GM21423 (cell line): ENCODE data around the gene MAPK4.
"Not testable (repeated sequence)": the region's sequence is repeated elsewhere in the genome, so short reads cannot be mapped to it uniquely, and the experiment has no call there.

Experiments
- ATAC-seq: cut with Tn5 transposase; IDR thresholded peaks from one replicate; pipeline ENCODE4 v1.9.1; 2021; ENCODE audit warnings: mild to moderate bottlenecking, moderate library complexity; ENCODE audit not compliant: unreplicated experiment

The MAPK4 gene

DNA sequence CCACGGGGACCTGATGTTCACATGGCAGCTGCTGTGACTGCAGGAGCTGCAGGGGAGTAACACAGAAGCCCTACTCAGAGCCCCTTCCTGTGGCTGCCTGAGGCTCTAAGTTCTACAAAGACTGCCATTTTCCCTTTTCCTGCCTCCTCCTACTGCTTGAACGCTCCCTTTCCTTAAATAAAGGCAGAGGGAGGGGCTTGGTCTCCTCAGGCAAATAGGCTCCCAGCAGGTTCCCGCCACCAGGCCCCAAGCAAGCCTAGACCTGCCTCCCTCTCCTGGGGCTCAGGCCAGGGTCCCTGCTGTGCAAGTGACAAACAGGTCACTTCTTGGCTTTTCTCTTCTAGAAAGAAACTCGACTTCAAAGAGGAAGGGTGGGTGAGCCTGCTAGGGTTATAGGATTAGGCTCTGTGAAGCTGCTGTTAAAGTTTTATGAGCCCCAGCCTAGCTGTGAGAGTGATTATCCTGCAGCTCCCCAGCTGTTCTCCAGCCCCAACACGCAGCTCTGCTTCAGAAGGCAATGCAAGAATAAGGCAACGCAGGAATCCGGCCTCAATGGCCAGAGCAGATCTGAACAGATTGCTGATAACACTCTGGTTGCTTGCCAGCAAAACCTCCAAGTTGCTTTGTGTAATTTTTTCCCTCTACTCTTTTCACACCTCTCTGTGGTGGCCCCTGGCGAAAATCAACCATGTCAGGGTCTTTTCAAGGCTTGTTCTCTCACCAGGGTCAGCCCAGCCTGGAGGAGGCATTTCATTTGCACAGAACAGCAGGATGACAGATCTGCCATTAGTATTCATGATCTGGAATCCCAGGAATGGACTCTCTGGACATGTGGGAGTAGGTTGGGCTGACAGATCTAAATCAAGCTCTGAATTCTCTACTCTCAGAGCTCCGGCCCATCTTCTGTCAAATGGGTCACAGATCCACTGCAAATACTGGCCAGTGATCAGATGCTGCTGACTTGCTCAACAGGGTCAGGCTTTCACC lies 188.6 kb downstream of the MAPK4 start:
- no peak for ATAC-seq

DNA sequence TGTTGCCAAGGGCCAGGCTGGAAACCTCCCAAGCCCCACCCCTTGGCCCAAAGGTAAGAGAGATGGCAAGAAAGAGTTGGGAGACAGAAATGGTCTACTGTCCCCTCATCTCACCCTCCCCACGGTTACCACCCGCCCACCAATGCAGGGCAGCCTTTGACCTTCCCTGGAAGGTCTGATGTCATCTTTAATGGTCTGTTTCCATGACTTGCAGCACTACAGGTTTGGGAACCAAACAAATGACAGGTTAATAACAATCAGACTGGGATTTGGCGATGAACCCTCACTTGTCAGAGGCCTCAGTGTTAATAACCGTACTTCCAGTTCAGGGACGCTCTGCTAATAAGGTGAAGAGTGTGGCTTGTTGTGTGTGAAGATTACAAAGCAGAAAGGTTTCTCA lies 189.5 kb downstream of the MAPK4 start:
- ATAC-seq, result no peak

DNA sequence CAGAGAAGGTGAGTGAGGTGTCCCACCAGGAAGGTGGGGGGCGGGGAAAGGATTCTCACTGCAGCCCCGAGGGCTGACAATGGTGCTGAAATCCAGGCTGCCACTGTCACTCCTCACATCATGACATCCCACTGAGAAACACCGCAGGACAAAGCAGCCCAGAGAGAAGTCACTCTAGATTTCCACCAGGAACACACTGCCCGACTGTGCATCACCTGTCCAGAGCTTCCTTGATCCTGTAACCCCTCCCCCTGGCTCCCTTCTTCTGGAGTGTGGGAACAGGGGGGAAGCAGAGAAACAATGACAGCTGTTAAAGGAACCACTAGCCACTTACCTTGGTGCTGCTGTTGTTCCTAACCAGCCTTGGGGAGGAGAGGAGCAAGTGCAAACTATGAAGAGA lies 190.1 kb downstream of the MAPK4 start:
- no peak for ATAC-seq

DNA sequence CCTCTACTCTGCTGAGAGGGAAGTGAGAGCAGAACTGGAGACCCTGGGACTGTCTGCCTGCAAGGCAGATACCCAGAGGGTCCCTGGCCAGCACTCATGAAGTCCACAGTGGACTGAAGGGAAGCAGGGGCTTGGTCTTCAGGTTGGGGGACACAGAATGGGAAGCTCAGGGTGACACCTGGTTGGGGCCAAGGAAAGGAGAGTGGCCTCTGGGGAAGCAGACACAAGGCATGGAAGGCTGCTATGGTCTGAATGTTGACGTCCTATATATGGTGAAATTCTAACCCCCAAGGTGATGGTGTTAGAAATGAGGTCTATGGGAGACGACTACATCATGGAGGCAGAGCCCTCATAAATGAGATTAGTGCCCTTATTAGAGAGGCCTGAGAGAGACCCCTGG lies 190.7 kb downstream of the MAPK4 start:
- no peak for ATAC-seq

DNA sequence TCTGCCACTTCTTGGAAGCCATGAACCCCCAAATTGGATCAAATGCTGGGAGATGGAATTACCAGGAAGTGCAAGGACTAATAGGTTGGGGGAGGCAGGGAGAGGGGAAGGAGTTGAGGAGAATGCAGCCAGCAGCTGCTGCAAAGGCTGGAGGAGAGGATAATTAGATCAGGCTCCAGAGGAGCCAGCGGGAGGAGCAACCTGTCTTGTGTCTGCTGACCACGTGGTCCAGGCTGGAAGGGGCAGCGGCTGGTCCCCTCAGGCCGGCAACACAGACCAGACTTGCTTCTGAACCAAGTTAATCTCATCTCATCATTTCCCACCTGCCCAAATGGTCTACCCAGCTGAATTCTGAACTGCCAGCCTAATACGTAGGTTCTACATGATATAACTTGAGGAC lies 191.6 kb downstream of the MAPK4 start:
- no peak for ATAC-seq

DNA sequence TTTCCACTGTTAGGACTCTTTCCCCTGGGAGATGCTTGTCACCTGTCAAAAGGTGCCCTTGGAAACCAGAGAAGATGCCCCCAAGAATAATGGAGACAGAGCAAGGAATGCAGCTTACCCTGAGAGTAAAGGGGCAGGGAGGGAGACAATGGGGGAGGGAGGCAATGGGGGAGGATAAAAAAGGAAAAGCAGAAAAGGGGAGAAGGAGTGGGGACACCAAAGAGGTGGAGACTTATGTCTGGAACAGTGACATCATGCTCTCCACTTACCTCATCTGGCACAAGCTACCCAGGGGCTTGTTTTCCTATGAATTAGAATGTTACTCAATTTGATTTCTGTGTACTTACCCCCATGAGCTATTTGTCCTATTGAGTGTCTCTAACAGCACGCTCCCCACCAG lies 192.1 kb downstream of the MAPK4 start:
- no peak for ATAC-seq

DNA sequence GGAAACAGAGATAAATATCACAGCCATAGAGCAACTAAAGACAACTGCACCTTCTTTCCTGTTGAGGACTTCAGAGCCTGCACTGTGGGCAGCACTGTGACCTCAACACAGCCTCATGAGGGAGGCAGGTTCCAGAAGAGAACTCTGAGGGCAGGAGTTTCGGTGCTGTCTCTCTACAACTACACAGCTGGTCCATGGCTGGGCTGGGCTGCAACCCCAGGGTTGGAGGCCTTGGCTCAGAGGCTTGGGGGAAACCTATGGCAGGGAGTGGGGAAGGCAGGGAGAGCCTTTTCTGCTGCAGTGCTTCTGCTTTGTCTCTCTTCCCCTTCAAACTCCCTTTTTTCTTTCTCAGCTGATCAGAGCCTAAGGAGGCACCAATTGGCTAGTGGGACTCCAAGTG lies 193.4 kb downstream of the MAPK4 start:
- ATAC-seq, result no peak

DNA sequence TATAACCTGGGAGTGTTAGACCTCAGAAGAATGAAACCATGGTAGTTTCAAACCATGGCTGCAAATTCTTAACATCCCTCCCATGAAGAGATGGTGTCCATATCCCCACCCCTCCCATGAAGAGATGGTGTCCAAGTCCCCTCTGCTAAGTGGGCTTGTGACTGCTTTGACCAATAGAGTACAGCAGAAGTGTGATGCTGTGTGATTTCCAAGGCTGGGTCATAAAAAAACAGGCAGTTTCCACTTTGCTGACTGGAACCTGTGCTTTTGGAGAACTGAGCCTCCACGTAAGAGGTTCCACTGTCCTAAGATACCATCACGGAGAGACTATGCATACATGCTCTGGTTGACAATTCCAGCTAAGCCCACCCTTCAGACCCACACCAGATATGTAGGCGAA lies 194.4 kb downstream of the MAPK4 start:
- ATAC-seq, result no peak

DNA sequence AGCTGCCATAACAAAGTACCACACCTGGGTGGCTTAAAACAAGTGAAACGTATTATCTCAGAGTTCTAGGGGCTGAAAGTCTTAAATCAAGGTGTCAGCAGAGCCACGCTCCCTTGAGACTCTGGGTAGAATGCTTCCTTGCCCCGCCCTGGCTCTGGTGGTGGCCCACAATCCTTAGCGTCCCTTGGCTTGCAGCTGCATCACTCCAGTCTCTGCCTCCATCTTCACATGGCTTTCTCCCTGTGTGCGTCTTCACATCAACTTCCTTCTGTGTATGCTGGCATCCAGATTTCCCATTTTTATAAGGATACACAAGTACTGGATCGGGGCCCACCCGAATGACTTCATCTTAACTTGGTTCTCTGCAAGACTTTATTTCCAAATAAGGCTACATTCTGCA lies 197.5 kb downstream of the MAPK4 start:
- no peak for ATAC-seq

DNA sequence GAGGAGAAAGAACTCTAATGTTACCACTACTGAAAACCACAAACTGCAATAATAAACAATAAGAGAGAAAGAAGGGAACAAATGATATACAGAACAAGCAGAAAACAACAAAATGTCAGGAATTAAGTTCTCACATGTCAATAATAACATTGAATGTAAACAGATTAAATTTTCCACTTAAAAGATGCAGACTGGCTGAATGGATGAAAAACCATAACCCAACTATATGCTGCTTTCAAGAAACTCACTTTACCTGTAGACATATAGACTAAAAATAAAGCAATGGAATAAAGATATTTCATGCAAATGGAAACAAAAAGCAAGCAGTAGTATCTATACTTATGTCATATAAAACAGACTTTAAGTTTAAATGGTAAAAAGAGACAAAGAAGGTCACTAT lies 209.6 kb downstream of the MAPK4 start:
- no peak for ATAC-seq

DNA sequence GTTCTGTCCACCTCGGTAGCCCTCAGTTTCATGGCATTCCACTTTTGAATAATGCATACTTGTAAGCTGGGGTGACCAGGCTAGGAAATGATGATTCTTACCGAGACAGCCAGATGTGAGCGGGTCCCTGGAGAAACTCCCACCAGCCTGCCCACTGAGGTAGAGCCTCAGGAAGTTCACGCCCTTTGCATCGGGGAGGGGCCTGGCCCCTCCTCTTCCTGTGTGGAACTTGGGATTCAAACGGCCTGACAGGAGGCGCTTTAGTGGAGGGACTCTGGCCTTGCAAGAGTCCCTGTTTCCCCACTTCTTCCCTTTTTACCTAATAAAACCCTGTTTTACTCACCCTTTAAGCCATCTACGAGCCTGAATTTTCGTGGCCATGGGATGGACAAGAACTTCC lies 215.3 kb downstream of the MAPK4 start:
- ATAC-seq, result no peak

DNA sequence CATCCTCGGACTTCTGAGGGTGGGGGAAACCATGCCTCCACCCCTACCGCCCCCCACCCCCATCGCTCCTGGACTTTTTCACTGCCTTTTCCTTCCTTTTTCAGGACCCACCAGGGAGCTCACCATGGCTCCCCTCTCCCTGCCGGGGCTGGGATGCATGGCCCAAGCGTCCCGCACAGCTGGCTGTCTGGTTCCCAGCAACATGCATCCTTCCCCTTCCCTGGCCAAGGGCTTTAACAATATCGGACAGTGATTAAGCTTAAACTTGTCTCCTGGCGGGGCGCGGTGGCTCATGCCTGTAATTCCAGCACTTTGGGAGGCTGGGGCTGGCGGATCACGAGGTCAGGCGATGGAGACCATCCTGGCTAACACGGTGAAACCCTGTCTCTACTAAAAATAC lies 215.8 kb downstream of the MAPK4 start:
- ATAC-seq, result no peak

DNA sequence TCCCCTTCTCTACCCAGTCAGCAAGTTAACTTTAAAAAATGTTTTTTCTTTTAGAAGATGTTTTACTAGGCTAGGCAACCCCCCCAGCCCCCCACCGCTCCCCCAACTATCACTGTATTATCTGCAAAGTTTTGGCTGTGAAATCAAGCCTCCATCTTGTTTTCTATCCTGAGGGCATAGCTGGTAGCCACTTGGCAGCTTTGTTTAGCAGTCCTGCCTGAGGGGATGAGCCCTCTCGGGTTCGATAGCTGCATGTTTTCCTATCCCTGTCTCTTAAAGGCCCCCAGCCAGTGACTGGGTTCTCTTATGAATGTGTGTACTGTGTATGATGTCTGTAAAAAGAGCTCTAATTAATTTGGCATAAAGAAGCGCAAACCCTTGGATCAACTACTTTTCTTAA lies 216.5 kb downstream of the MAPK4 start:
- ATAC-seq, result no peak

DNA sequence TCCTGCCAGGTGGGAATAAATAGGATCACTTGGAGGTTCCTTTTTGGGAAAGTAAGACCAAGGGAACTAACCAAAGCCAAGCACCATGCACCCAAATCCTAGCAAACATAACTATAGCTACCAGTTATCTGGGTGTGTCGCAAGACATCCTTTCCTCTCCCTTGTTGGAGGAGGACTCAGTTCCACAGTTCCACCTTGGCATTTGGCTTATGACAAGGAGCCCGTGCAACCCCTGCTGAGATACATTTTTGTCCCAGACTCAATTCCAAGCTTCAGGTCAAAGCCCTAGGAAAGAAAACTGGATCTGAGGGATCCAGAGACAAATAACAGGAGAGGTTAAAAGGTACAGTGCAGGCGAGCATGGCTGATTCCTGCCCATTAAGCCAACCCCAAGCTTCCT lies 219.1 kb downstream of the MAPK4 start:
- ATAC-seq, result not testable (repeated sequence)
